ENCODE measurements around the gene HBB.

DNA sequence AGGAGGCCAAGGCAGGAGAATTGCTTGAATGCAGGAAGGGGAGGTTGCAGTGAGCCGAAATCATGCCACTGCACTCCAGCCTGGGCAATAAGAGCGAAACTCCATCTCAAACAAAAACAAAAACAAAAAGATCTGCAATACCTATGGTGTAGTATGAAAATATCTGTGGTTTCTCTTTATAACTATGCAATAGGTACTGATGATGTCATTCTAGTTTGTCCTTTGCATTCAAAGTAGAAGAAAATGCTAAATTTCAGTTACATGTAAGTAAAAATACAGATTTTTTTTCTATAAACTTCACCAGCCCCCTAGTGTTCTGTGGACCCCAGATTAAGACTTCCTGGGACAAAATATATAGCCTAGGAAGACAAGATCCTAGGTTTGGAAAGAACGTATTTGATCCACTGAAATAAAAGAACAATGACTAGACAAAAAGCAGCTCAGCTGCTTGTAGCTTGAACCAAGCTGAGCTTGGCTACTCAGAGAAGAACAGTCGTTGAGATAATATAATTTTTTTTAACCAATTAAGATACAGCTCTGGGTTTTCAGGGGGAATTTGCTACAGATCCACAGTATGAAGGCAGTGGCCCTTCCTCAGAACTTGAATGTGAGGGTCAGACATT is 45.6 kb upstream of the HBB start:
- TF ChIP-seq ZNF24 (tag by site-specific recombination; IDR thresholded peaks at IDR 0.05), result no peak
- no peak for TF ChIP-seq ZBTB11 (tag by site-specific recombination; conservative IDR thresholded peaks at IDR 0.05; ENCODE audit: low read depth)
- TF ChIP-seq, protein P1, sequence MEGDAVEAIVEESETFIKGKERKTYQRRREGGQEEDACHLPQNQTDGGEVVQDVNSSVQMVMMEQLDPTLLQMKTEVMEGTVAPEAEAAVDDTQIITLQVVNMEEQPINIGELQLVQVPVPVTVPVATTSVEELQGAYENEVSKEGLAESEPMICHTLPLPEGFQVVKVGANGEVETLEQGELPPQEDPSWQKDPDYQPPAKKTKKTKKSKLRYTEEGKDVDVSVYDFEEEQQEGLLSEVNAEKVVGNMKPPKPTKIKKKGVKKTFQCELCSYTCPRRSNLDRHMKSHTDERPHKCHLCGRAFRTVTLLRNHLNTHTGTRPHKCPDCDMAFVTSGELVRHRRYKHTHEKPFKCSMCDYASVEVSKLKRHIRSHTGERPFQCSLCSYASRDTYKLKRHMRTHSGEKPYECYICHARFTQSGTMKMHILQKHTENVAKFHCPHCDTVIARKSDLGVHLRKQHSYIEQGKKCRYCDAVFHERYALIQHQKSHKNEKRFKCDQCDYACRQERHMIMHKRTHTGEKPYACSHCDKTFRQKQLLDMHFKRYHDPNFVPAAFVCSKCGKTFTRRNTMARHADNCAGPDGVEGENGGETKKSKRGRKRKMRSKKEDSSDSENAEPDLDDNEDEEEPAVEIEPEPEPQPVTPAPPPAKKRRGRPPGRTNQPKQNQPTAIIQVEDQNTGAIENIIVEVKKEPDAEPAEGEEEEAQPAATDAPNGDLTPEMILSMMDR (tag by site-specific recombination; IDR thresholded peaks at IDR 0.05), result no peak
- TF ChIP-seq ZNF768 (tag by site-specific recombination; IDR thresholded peaks at IDR 0.05), result no peak
- TF ChIP-seq, protein P2, sequence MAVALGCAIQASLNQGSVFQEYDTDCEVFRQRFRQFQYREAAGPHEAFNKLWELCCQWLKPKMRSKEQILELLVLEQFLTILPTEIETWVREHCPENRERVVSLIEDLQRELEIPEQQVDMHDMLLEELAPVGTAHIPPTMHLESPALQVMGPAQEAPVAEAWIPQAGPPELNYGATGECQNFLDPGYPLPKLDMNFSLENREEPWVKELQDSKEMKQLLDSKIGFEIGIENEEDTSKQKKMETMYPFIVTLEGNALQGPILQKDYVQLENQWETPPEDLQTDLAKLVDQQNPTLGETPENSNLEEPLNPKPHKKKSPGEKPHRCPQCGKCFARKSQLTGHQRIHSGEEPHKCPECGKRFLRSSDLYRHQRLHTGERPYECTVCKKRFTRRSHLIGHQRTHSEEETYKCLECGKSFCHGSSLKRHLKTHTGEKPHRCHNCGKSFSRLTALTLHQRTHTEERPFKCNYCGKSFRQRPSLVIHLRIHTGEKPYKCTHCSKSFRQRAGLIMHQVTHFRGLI (tag by site-specific recombination; IDR thresholded peaks at IDR 0.05), result no peak
- TF ChIP-seq ZNF274 (IDR thresholded peaks at IDR 0.05; ENCODE audit: low read length), result no peak
- no peak for TF ChIP-seq ZNF274 (tag by site-specific recombination; IDR thresholded peaks at IDR 0.05; ENCODE audit: borderline replicate concordance)
- TF ChIP-seq KLF1 (tag by site-specific recombination; IDR thresholded peaks at IDR 0.05), result no peak
- TF ChIP-seq ZNF747 (tag by site-specific recombination; IDR thresholded peaks at IDR 0.05), result no peak
- TF ChIP-seq YY1 (tag by site-specific recombination; IDR thresholded peaks at IDR 0.05), result no peak
- TF ChIP-seq, protein P3, sequence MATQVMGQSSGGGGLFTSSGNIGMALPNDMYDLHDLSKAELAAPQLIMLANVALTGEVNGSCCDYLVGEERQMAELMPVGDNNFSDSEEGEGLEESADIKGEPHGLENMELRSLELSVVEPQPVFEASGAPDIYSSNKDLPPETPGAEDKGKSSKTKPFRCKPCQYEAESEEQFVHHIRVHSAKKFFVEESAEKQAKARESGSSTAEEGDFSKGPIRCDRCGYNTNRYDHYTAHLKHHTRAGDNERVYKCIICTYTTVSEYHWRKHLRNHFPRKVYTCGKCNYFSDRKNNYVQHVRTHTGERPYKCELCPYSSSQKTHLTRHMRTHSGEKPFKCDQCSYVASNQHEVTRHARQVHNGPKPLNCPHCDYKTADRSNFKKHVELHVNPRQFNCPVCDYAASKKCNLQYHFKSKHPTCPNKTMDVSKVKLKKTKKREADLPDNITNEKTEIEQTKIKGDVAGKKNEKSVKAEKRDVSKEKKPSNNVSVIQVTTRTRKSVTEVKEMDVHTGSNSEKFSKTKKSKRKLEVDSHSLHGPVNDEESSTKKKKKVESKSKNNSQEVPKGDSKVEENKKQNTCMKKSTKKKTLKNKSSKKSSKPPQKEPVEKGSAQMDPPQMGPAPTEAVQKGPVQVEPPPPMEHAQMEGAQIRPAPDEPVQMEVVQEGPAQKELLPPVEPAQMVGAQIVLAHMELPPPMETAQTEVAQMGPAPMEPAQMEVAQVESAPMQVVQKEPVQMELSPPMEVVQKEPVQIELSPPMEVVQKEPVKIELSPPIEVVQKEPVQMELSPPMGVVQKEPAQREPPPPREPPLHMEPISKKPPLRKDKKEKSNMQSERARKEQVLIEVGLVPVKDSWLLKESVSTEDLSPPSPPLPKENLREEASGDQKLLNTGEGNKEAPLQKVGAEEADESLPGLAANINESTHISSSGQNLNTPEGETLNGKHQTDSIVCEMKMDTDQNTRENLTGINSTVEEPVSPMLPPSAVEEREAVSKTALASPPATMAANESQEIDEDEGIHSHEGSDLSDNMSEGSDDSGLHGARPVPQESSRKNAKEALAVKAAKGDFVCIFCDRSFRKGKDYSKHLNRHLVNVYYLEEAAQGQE (tag by site-specific recombination; IDR thresholded peaks at IDR 0.05), result no peak
- TF ChIP-seq ZNF394 (tag by site-specific recombination; IDR thresholded peaks at IDR 0.05; ENCODE audit: borderline replicate concordance), result no peak
- TF ChIP-seq, protein P4, sequence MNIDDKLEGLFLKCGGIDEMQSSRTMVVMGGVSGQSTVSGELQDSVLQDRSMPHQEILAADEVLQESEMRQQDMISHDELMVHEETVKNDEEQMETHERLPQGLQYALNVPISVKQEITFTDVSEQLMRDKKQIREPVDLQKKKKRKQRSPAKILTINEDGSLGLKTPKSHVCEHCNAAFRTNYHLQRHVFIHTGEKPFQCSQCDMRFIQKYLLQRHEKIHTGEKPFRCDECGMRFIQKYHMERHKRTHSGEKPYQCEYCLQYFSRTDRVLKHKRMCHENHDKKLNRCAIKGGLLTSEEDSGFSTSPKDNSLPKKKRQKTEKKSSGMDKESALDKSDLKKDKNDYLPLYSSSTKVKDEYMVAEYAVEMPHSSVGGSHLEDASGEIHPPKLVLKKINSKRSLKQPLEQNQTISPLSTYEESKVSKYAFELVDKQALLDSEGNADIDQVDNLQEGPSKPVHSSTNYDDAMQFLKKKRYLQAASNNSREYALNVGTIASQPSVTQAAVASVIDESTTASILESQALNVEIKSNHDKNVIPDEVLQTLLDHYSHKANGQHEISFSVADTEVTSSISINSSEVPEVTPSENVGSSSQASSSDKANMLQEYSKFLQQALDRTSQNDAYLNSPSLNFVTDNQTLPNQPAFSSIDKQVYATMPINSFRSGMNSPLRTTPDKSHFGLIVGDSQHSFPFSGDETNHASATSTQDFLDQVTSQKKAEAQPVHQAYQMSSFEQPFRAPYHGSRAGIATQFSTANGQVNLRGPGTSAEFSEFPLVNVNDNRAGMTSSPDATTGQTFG (tag by site-specific recombination; IDR thresholded peaks at IDR 0.05; ENCODE audit: borderline replicate concordance), result no peak
- TF ChIP-seq MYNN (tag by site-specific recombination; IDR thresholded peaks at IDR 0.05; ENCODE audit: borderline replicate concordance), result no peak
